Measurements from ENCODE around the gene GNB1. TPM values are rescaled to one million over a fixed set of nuclear protein-coding genes. Genes with fewer than 3 reads are reported as not detected.

The GNB1 gene
- total RNA-seq, 1 donor from 2014 or later: 427 TPM

GRCh38 chr1:1926346-1926811, 35.5 kb upstream of the GNB1 start:
- Mint-ChIP-seq H3K36me3 (ENCODE audit: low read depth, unreplicated experiment) (no peaks in the 10 kb centered on the region), H3K27me3 (ENCODE audit: unreplicated experiment) (peaks cover 2% of the 10 kb centered on the region), H3K4me3 (ENCODE audit: unreplicated experiment) (no peak overlapping the region), H3K9me3 (ENCODE audit: unreplicated experiment) (no peaks in the 10 kb centered on the region), H3K27ac (ENCODE audit: unreplicated experiment) (no peak overlapping the region), H3K4me1 (ENCODE audit: unreplicated experiment) (no peaks in the 10 kb centered on the region)
- TF ChIP-seq, protein P1, sequence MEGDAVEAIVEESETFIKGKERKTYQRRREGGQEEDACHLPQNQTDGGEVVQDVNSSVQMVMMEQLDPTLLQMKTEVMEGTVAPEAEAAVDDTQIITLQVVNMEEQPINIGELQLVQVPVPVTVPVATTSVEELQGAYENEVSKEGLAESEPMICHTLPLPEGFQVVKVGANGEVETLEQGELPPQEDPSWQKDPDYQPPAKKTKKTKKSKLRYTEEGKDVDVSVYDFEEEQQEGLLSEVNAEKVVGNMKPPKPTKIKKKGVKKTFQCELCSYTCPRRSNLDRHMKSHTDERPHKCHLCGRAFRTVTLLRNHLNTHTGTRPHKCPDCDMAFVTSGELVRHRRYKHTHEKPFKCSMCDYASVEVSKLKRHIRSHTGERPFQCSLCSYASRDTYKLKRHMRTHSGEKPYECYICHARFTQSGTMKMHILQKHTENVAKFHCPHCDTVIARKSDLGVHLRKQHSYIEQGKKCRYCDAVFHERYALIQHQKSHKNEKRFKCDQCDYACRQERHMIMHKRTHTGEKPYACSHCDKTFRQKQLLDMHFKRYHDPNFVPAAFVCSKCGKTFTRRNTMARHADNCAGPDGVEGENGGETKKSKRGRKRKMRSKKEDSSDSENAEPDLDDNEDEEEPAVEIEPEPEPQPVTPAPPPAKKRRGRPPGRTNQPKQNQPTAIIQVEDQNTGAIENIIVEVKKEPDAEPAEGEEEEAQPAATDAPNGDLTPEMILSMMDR (IDR thresholded peaks at IDR 0.05; ENCODE audit: unreplicated experiment): no peak
- DNase-seq (ENCODE audit: low spot score): no peak

DNA sequence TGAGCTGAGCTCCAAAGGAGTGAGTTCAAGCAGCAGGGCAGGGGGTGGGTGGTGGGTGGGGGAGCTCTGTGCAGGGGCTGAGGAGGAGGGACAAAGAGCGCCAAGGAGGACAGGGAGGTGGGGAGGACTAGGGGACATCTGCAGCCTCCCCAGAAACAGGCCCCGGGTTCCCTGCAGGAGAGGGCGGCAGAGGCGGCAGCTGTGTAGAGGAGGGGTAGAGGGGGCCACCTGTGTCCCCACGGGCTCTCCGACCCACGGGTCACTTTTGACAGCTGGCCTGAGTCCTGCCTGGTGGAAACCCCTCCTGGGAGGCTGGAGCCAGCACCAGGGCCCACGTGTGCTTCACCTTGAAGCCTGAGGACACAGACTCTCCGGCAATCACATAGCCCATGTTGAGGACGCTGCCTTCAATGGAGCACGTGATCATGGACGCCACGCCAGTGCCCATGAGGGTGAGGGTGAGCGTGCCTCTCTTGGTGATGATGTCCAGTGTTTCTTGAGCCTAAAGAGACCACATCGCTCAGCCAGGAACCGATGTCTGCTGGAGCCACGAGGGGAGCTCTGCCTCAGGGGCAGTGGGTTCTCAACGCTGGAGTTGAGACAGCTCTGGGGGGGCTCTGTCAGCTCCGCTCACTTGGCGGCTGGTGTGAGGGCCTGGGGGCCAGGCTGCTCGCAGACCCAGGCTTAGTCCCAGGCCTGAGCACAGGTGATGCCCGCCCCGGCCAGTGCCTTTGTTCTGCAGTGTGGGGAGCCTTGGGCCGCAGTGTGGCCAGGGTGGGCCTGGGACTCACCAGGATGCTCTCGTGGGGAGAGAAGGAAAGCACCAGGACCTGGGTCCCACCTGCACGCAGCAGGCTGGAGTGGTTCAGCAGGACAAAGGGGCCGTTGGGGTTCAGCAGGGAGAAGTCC, 34.8 kb upstream of the GNB1 start:
- Mint-ChIP-seq H3K27me3 (ENCODE audit: unreplicated experiment) (peaks cover 2% of the 10 kb centered on the region), H3K4me3 (ENCODE audit: unreplicated experiment) (peak overlapping the region; percentile 62), H3K27ac (ENCODE audit: unreplicated experiment) (no peak overlapping the region), H3K9me3 (ENCODE audit: unreplicated experiment) (no peaks in the 10 kb centered on the region), H3K4me1 (ENCODE audit: unreplicated experiment) (no peaks in the 10 kb centered on the region), H3K36me3 (ENCODE audit: low read depth, unreplicated experiment) (no peaks in the 10 kb centered on the region)
- DNase-seq (ENCODE audit: low spot score): no peak
- TF ChIP-seq, protein P1 (IDR thresholded peaks at IDR 0.05; ENCODE audit: unreplicated experiment): no peak

- no peak for DNase-seq (ENCODE audit: low spot score)
- Mint-ChIP-seq H3K4me3 (ENCODE audit: unreplicated experiment) (no peak overlapping the region), H3K27ac (ENCODE audit: unreplicated experiment) (no peak overlapping the region), H3K9me3 (ENCODE audit: unreplicated experiment) (no peaks in the 10 kb centered on the region), H3K4me1 (ENCODE audit: unreplicated experiment) (no peaks in the 10 kb centered on the region), H3K27me3 (ENCODE audit: unreplicated experiment) (peaks cover under 1% of the 10 kb centered on the region), H3K36me3 (ENCODE audit: low read depth, unreplicated experiment) (no peaks in the 10 kb centered on the region)
- TF ChIP-seq, protein P1 (IDR thresholded peaks at IDR 0.05; ENCODE audit: unreplicated experiment): no peak
Observed at GRCh38 chr1:1924849-1925248, 34.0 kb upstream of the GNB1 start.

- TF ChIP-seq, protein P1 (IDR thresholded peaks at IDR 0.05; ENCODE audit: unreplicated experiment): no peak
- no peaks in the 10 kb centered on the region for H3K4me1 Mint-ChIP-seq (ENCODE audit: unreplicated experiment)
- no peak overlapping the region for H3K27ac Mint-ChIP-seq (ENCODE audit: unreplicated experiment)
- no peaks in the 10 kb centered on the region for H3K36me3 Mint-ChIP-seq (ENCODE audit: low read depth, unreplicated experiment)
- H3K27me3 Mint-ChIP-seq (ENCODE audit: unreplicated experiment): no peaks in the 10 kb centered on the region
- no peaks in the 10 kb centered on the region for H3K9me3 Mint-ChIP-seq (ENCODE audit: unreplicated experiment)
- H3K4me3 Mint-ChIP-seq (ENCODE audit: unreplicated experiment): no peak overlapping the region
- DNase-seq (ENCODE audit: low spot score): no peak
Observed at GRCh38 chr1:1924386-1924785, 33.5 kb upstream of the GNB1 start.

All from endothelial cell (in vitro differentiated cells).